HG03196 (cell line): ENCODE measurements around the gene FRMD8.

ENCODE experiments used
- ATAC-seq: cut with Tn5 transposase; IDR thresholded peaks from one replicate; pipeline ENCODE4 v1.9.1; 2021; ENCODE audit not compliant: unreplicated experiment

Gene FRMD8

GRCh38 chr11:65434057-65434666 lies 47.7 kb downstream of the FRMD8 start:
- no peak for ATAC-seq

GRCh38 chr11:65434667-65435410 lies 48.4 kb downstream of the FRMD8 start:
- ATAC-seq, result no peak

GRCh38 chr11:65435411-65435931 lies 49.0 kb downstream of the FRMD8 start:
- ATAC-seq, result no peak

GRCh38 chr11:65435981-65436411 lies 49.6 kb downstream of the FRMD8 start:
- ATAC-seq, result no peak

- no peak for ATAC-seq
Measured at GRCh38 chr11:65436412-65437032, 50.1 kb downstream of the FRMD8 start.

GRCh38 chr11:65437436-65438227 lies 51.2 kb downstream of the FRMD8 start:
- no peak for ATAC-seq

- ATAC-seq, result no peak
Measured at GRCh38 chr11:65438257-65439151, 52.1 kb downstream of the FRMD8 start.

GRCh38 chr11:65439331-65440181 lies 53.1 kb downstream of the FRMD8 start:
- no peak for ATAC-seq

GRCh38 chr11:65440831-65441499 lies 54.5 kb downstream of the FRMD8 start:
- peak; percentile 35 for ATAC-seq

GRCh38 chr11:65442842-65443331 lies 56.5 kb downstream of the FRMD8 start:
- ATAC-seq, result no peak

- ATAC-seq, result no peak
Measured at GRCh38 chr11:65444314-65445051, 58.0 kb downstream of the FRMD8 start.

- no peak for ATAC-seq
Measured at GRCh38 chr11:65445101-65445603, 58.7 kb downstream of the FRMD8 start.

GRCh38 chr11:65445604-65446445 lies 59.4 kb downstream of the FRMD8 start:
- ATAC-seq, result no peak

- no peak for ATAC-seq
Measured at GRCh38 chr11:65446446-65447277, 60.2 kb downstream of the FRMD8 start.

GRCh38 chr11:65448074-65448417 lies 61.6 kb downstream of the FRMD8 start:
- no peak for ATAC-seq
